Right lobe of liver (tissue), 6 donors: ENCODE data around the gene ICA1L. TPM values are rescaled to one million over a fixed set of nuclear protein-coding genes. Genes with fewer than 3 reads are reported as not detected.

Experiments used
- ATAC-seq, 4 donors: fragments of 200-7000 bp; cut with Tn5 transposase; one replicate each; pipeline ENCODE4 v1.9.1; 2020; ENCODE audit warnings: mild to moderate bottlenecking in 4 of 4, moderate library complexity in 4 of 4
- DNase-seq, 3 donors: peaks; one replicate each; pipeline ENCODE4 v3.0.0-alpha.2; 2020
- H3K27ac ChIP-seq, 3 donors: fragments of 200-600 bp; one replicate each; pipeline ENCODE4 v1.8.0; 2022
- H3K27me3 ChIP-seq, 2 donors: fragments of 200-600 bp; one replicate each; pipeline ENCODE4 v1.8.0; 2022
- H3K36me3 ChIP-seq, 4 donors: fragments of 200-600 bp; sonication (generic) in 1 of 4; one replicate each; pipeline versions ENCODE4 v1.5.1 to v1.8.0; 2017 to 2022; ENCODE audit warnings: control low read depth in 1 of 4
- H3K4me1 ChIP-seq, 4 donors: fragments of 200-600 bp; sonication (generic) in 1 of 4; one replicate each; pipeline versions ENCODE4 v1.5.1 to v1.8.0; 2017 to 2022; ENCODE audit warnings: control low read depth in 1 of 4
- H3K4me3 ChIP-seq, 3 donors: fragments of 200-600 bp; one replicate each; pipeline ENCODE4 v1.8.0; 2022
- H3K9me3 ChIP-seq, 4 donors: fragments of 200-600 bp; sonication (generic) in 1 of 4; one replicate each; pipeline versions ENCODE4 v1.5.1 to v1.8.0; 2017 to 2022; ENCODE audit warnings: control low read depth in 1 of 4
- POLR2A ChIP-seq: fragments of 450-650 bp; IDR thresholded peaks from one replicate; pipeline ENCODE4 v1.6.1; 2017; ENCODE audit warnings: antibody characterized with exemption, mild to moderate bottlenecking
- WGBS: methylation state at CpG from one replicate; pipeline ENCODE4 v1.1.6; 2018; ENCODE audit warnings: low coverage, low lambda C conversion rate; ENCODE audit not compliant: insufficient coverage; ENCODE audit errors: missing lambda C conversion rate; 5-methylcytosine and 5-hydroxymethylcytosine counted together
- intact Hi-C, 2 donors: fragments of 100-400 bp; cut with DNase I; formaldehyde crosslinking; loops; one replicate each; pipeline versions ENCODE4 v1.11.2 to v1.14.1; 2022
- total RNA-seq, 6 experiments: library from RNA; depleted of rRNA in 2 of 6; stranded (reverse); fragments of >200 nt in 2 of 6; fragmentation: NEBNext Ultra II Directional in 3 of 6; extraction: Animal tissue kit (Norgen Biotek cat#: 25700) in 3 of 6; gene quantifications; one replicate each; pipeline versions ENCODE4 v1.1.0 to v1.2.4, GENCODE V29; 2016 to 2023
- TF ChIP-seq, protein P1 (sequence below), 4 donors: fragments of 200-600 bp in 3 of 4; fragments of 450-650 bp in 1 of 4; IDR thresholded peaks; one replicate each; pipeline versions ENCODE4 v1.5.1 to v1.8.0; 2016 to 2022; ENCODE audit warnings: antibody characterized with exemption in 4 of 4, mild to moderate bottlenecking in 2 of 4
- donor health status: DM: no; HTN: yes; CAD: no.
- donor health status: DM: no; HTN: no; CAD: no.
- donor health status: DM: no; HTN: no; CAD: no.
- donor health status: DM: no; HTN: yes; CAD: no.
- donor health status: DM: no; HTN: yes; CAD: no.

ICA1L gene
- total RNA-seq, 6 experiments from 2014 or later: 0.07 to 0.53 (median 0.15) TPM

DNA sequence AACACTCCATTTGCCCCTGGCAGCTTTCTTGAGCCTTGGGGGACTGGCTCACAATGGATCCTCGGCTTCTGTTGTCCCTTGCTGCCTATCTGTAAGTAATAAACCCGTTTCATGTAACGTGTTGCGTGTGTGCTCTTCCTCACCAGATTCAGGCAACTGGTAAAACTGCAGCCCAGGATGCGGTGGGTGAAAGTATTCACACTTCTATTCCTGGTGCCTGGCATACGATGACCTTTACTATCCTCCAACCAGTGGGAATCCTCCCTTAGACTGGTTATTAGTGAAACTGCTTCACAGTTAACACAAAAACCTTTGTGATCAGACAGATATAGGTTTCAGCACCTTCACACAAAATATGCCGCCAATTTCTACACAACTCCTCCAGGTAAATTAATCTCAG is 13.6 kb upstream of the ICA1L start:
- peaks cover 0 to 48% (median 9%) of the 10 kb centered on the region in 4 donors for H3K36me3 ChIP-seq
- intact Hi-C loops: no loop called here
- WGBS: 85% methylated on average over 7 of the region's 7 CpGs
- H3K9me3 ChIP-seq: no peaks in the 10 kb centered on the region
- TF ChIP-seq, protein P1, sequence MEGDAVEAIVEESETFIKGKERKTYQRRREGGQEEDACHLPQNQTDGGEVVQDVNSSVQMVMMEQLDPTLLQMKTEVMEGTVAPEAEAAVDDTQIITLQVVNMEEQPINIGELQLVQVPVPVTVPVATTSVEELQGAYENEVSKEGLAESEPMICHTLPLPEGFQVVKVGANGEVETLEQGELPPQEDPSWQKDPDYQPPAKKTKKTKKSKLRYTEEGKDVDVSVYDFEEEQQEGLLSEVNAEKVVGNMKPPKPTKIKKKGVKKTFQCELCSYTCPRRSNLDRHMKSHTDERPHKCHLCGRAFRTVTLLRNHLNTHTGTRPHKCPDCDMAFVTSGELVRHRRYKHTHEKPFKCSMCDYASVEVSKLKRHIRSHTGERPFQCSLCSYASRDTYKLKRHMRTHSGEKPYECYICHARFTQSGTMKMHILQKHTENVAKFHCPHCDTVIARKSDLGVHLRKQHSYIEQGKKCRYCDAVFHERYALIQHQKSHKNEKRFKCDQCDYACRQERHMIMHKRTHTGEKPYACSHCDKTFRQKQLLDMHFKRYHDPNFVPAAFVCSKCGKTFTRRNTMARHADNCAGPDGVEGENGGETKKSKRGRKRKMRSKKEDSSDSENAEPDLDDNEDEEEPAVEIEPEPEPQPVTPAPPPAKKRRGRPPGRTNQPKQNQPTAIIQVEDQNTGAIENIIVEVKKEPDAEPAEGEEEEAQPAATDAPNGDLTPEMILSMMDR (IDR thresholded peaks at IDR 0.05): no peak
- TF ChIP-seq POLR2A: no peak
- ATAC-seq: no peak
- DNase-seq: no peak
- H3K4me3 ChIP-seq: no peak overlapping the region
- H3K4me1 ChIP-seq: no peaks in the 10 kb centered on the region
- H3K27ac ChIP-seq: no peak overlapping the region
- H3K27me3 ChIP-seq: no peaks in the 10 kb centered on the region

DNA sequence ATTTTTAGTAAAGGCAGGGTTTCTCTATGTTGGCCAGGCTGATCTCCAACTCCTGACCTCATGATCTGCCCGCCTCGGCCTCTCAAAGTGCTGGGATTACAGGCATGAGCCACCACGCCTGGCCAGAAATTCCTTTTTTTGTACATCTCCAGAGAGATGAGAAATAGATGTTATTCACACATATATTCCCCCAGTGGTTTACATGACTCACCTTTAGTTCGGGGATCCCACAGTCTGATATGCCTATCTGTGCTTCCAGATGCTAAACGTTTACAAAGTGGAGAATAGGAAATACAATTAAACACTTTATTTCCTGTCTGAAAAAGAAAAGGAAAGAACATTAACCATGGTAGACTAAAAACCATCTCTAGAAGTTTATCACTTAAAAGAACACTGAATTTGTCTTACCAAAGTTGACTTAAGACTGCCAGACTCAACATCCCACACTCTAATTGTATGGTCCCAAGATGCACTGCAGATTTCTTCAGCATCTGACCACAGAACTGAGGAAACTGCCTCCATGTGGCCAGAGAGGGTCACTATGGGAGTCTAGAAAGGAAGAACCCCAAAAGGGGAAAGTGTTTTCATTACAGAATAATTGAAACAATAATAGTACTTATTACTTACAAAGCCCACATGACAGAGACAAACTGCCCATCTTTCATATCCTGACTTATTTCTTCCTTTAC is 12.6 kb upstream of the ICA1L start:
- ATAC-seq: no peak
- WGBS: 84% methylated on average over 5 of the region's 5 CpGs
- no peak for DNase-seq
- intact Hi-C loops: no loop called here
- no peaks in the 10 kb centered on the region for H3K9me3 ChIP-seq
- no peaks in the 10 kb centered on the region for H3K4me1 ChIP-seq
- peaks cover 0 to 45% (median 9%) of the 10 kb centered on the region in 4 donors for H3K36me3 ChIP-seq
- H3K27ac ChIP-seq: no peak overlapping the region
- TF ChIP-seq, protein P1 (IDR thresholded peaks at IDR 0.05): no peak
- TF ChIP-seq POLR2A: no peak
- H3K4me3 ChIP-seq: no peak overlapping the region
- H3K27me3 ChIP-seq: no peaks in the 10 kb centered on the region

- Histone ChIP-seq H3K4me3 (no peak overlapping the region), H3K4me1 (no peaks in the 10 kb centered on the region), H3K27me3 (no peaks in the 10 kb centered on the region), H3K27ac (no peak overlapping the region), H3K36me3 (peaks cover 0 to 40% (median 9%) of the 10 kb centered on the region in 4 donors), H3K9me3 (no peaks in the 10 kb centered on the region)
- ATAC-seq: no peak
- 63% methylated on average over 3 of the region's 4 CpGs for WGBS
- no peak for DNase-seq
- TF ChIP-seq POLR2A: no peak
- TF ChIP-seq, protein P1 (IDR thresholded peaks at IDR 0.05): no peak
- intact Hi-C loops: no loop called here
Measured at GRCh38 chr2:202881570-202881969, 10.0 kb upstream of the ICA1L start.

DNA sequence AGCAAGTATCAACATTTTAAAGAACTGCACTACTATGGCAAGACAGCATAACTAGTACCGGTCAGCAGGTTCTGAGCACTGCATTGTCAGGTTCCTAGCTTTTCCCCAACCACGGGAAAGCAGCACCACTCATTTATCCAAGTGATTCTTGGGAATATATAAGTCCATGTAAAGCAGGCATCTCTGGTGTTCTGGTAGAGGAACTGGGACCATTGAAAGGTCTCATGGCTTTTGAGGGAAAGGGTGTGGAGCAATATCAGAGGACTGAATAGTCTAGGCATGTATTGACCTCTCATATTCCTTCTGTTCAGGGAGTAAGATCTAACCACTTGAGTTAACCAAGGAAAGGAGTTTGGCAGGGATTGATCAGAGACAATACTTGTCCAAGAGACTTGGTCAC is 6.1 kb upstream of the ICA1L start:
- no peak for ATAC-seq
- Histone ChIP-seq H3K27me3 (no peaks in the 10 kb centered on the region), H3K4me3 (no peak overlapping the region), H3K27ac (no peak overlapping the region), H3K4me1 (no peaks in the 10 kb centered on the region), H3K9me3 (no peaks in the 10 kb centered on the region), H3K36me3 (peaks cover 0 to 21% (median 0%) of the 10 kb centered on the region in 4 donors)
- no peak for TF ChIP-seq POLR2A
- TF ChIP-seq, protein P1 (IDR thresholded peaks at IDR 0.05): no peak
- intact Hi-C loops: no loop called here
- WGBS: 100% methylated on average over 2 of the region's 2 CpGs
- DNase-seq: no peak
